ENCODE measurements around the gene PDE4DIP. TPM values are rescaled to one million over a fixed set of nuclear protein-coding genes. Genes with fewer than 3 reads are reported as not detected.
"Not testable (repeated sequence)": the region's sequence is repeated elsewhere in the genome, so short reads cannot be mapped to it uniquely, and the experiment has no call there.

PDE4DIP gene
- total RNA-seq, 1 donor from 2014 or later: 153 TPM

- DNase-seq; H3K36me3 ChIP-seq; intact Hi-C loops (cut with DNase I); H3K9me3 ChIP-seq; ATAC-seq; H3K4me3 ChIP-seq; H3K27ac ChIP-seq; H3K4me1 ChIP-seq; H3K27me3 ChIP-seq (ENCODE audit: low read depth): not testable (repeated sequence)
These were observed 169.3 kb downstream of the PDE4DIP start for GRCh38 chr1:149013513-149013912.

GRCh38 chr1:149015522-149015921, 171.3 kb downstream of the PDE4DIP start:
- DNase-seq; H3K27ac ChIP-seq; H3K4me1 ChIP-seq; H3K9me3 ChIP-seq; ATAC-seq; H3K4me3 ChIP-seq; intact Hi-C loops (cut with DNase I); H3K36me3 ChIP-seq; H3K27me3 ChIP-seq (ENCODE audit: low read depth): not testable (repeated sequence)

GRCh38 chr1:149016626-149017025, 172.4 kb downstream of the PDE4DIP start:
- H3K36me3 ChIP-seq; H3K4me1 ChIP-seq; H3K27ac ChIP-seq; H3K9me3 ChIP-seq; DNase-seq; H3K4me3 ChIP-seq; H3K27me3 ChIP-seq (ENCODE audit: low read depth); ATAC-seq; intact Hi-C loops (cut with DNase I): not testable (repeated sequence)

- H3K4me1 ChIP-seq; H3K9me3 ChIP-seq; H3K27me3 ChIP-seq (ENCODE audit: low read depth); H3K27ac ChIP-seq; H3K4me3 ChIP-seq; ATAC-seq; DNase-seq; H3K36me3 ChIP-seq; intact Hi-C loops (cut with DNase I): not testable (repeated sequence)
These were observed 174.3 kb downstream of the PDE4DIP start for GRCh38 chr1:149018577-149018976.

GRCh38 chr1:149024327-149024726, 180.1 kb downstream of the PDE4DIP start:
- H3K4me1 ChIP-seq; intact Hi-C loops (cut with DNase I); DNase-seq; H3K27ac ChIP-seq; H3K36me3 ChIP-seq; ATAC-seq; H3K4me3 ChIP-seq; H3K27me3 ChIP-seq (ENCODE audit: low read depth); H3K9me3 ChIP-seq: not testable (repeated sequence)

GRCh38 chr1:149033916-149034315, 189.7 kb downstream of the PDE4DIP start:
- H3K27ac ChIP-seq; intact Hi-C loops (cut with DNase I); ATAC-seq: not testable (repeated sequence)

GRCh38 chr1:149043056-149043455, 198.8 kb downstream of the PDE4DIP start:
- intact Hi-C loops (cut with DNase I); H3K4me1 ChIP-seq; ATAC-seq; H3K36me3 ChIP-seq; H3K4me3 ChIP-seq; H3K27ac ChIP-seq; DNase-seq; H3K27me3 ChIP-seq (ENCODE audit: low read depth); H3K9me3 ChIP-seq: not testable (repeated sequence)

More at GRCh38 chr1:149033916-149034315, 189.7 kb downstream of the PDE4DIP start:
- not testable (repeated sequence) for H3K4me3 ChIP-seq; H3K9me3 ChIP-seq; H3K36me3 ChIP-seq; H3K4me1 ChIP-seq; H3K27me3 ChIP-seq (ENCODE audit: low read depth); DNase-seq

- H3K27me3 ChIP-seq (ENCODE audit: low read depth); DNase-seq; H3K9me3 ChIP-seq; H3K36me3 ChIP-seq; H3K27ac ChIP-seq; H3K4me3 ChIP-seq; intact Hi-C loops (cut with DNase I); H3K4me1 ChIP-seq; ATAC-seq: not testable (repeated sequence)
These were observed 220.4 kb downstream of the PDE4DIP start for GRCh38 chr1:149064611-149065010.

- H3K36me3 ChIP-seq: not testable (repeated sequence)
These were observed 231.4 kb downstream of the PDE4DIP start for GRCh38 chr1:149075505-149076127.

More at GRCh38 chr1:149075505-149076127, 231.4 kb downstream of the PDE4DIP start:
- ATAC-seq; H3K27me3 ChIP-seq (ENCODE audit: low read depth); intact Hi-C loops (cut with DNase I); H3K4me3 ChIP-seq; DNase-seq; H3K27ac ChIP-seq; H3K9me3 ChIP-seq; H3K4me1 ChIP-seq: not testable (repeated sequence)

Other genes with a start within 250 kb of the PDE4DIP start
- 18.7 TPM for gene NBPF14, start 248.4 kb upstream of the PDE4DIP start, total RNA-seq
- gene NUDT4B, start 95.7 kb upstream of the PDE4DIP start, total RNA-seq: not detected

All from lower lobe of right lung (tissue), 2 donors.